Neural crest cell (in vitro differentiated cells): ENCODE results near the gene PRDX5. TPM values are rescaled to one million over a fixed set of nuclear protein-coding genes. Genes with fewer than 3 reads are reported as not detected.

ENCODE experiments used
- DNase-seq: peaks from one replicate; pipeline ENCODE4 v3.0.0; 2021; ENCODE audit warnings: low read depth, mixed read lengths, low spot score
- H3K27ac Mint-ChIP-seq: one replicate; pipeline ENCODE4 v1.8.0; 2021; ENCODE audit warnings: mild to moderate bottlenecking, mixed read lengths; ENCODE audit not compliant: unreplicated experiment
- H3K27me3 Mint-ChIP-seq: 2 replicates; pipeline ENCODE4 v1.8.0; 2021; ENCODE audit warnings: low read depth, mild to moderate bottlenecking, mixed read lengths
- H3K36me3 Mint-ChIP-seq: 2 replicates; pipeline ENCODE4 v1.8.0; 2021; ENCODE audit warnings: low read depth, mild to moderate bottlenecking, mixed read lengths
- H3K4me1 Mint-ChIP-seq: 2 replicates; pipeline ENCODE4 v1.8.0; 2021; ENCODE audit warnings: mixed read lengths
- H3K4me3 Mint-ChIP-seq: one replicate; pipeline ENCODE4 v1.8.0; 2021; ENCODE audit warnings: mild to moderate bottlenecking, mixed read lengths
- H3K9me3 Mint-ChIP-seq: 2 replicates; pipeline ENCODE4 v1.8.0; 2021; ENCODE audit warnings: mixed read lengths
- CTCF ChIP-seq: fragments of 200-600 bp; sonication (generic); conservative IDR thresholded peaks from 2 replicates; pipeline ENCODE4 v1.5.0; 2021; ENCODE audit warnings: antibody characterized with exemption, mild to moderate bottlenecking
- total RNA-seq: library from RNA; stranded (reverse); gene quantifications from 2 replicates; pipeline ENCODE4 v1.2.1, GENCODE V29; 2021

The PRDX5 gene
- total RNA-seq, 1 donor from 2014 or later = 148 TPM

DNA sequence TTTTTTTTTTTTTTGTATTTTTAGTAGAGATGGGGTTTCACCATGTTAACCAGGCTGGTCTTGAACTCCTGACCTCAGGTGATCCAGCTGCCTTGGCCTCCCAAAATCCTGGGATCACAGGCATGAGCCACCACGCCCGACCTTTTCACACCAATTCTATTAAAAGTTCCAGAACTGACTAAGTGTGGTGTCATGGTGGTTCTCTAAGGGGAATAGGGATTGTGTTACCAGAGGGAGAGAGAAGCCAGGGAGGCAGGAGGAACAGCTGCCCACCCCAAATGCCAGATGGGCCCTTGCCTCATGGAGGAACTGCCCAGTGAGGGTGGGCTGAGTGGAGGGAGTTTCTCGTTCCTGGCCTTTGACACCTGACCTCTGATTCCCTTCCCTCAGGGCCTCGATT lies 47.0 kb downstream of the PRDX5 start:
- no peak for TF ChIP-seq CTCF
- DNase-seq = no peak
- Mint-ChIP-seq H3K4me3 (no peak overlapping the region), H3K9me3 (no peaks in the 10 kb centered on the region), H3K4me1 (peaks cover 4% of the 10 kb centered on the region), H3K27me3 (no peaks in the 10 kb centered on the region), H3K27ac (no peak overlapping the region), H3K36me3 (peaks cover 11% of the 10 kb centered on the region)

GRCh38 chr11:64366751-64367150 lies 48.8 kb downstream of the PRDX5 start:
- no peaks in the 10 kb centered on the region for H3K27me3 Mint-ChIP-seq
- no peak overlapping the region for H3K4me3 Mint-ChIP-seq

GRCh38 chr11:64367931-64368672 lies 50.2 kb downstream of the PRDX5 start:
- H3K27ac Mint-ChIP-seq = no peak overlapping the region
- DNase-seq = no peak
- no peaks in the 10 kb centered on the region for H3K9me3 Mint-ChIP-seq
- no peak for TF ChIP-seq CTCF
- no peaks in the 10 kb centered on the region for H3K27me3 Mint-ChIP-seq
- no peak overlapping the region for H3K4me3 Mint-ChIP-seq
- H3K36me3 Mint-ChIP-seq = peaks cover 15% of the 10 kb centered on the region
- H3K4me1 Mint-ChIP-seq = peaks cover 4% of the 10 kb centered on the region

More at GRCh38 chr11:64366751-64367150, 48.8 kb downstream of the PRDX5 start:
- TF ChIP-seq CTCF = no peak
- H3K9me3 Mint-ChIP-seq = no peaks in the 10 kb centered on the region
- peaks cover 4% of the 10 kb centered on the region for H3K4me1 Mint-ChIP-seq
- no peak overlapping the region for H3K27ac Mint-ChIP-seq
- DNase-seq = no peak
- H3K36me3 Mint-ChIP-seq = peaks cover 13% of the 10 kb centered on the region

- Mint-ChIP-seq H3K27ac (no peak overlapping the region), H3K9me3 (no peaks in the 10 kb centered on the region), H3K4me3 (no peak overlapping the region), H3K27me3 (no peaks in the 10 kb centered on the region), H3K4me1 (peaks cover 6% of the 10 kb centered on the region), H3K36me3 (peaks cover 15% of the 10 kb centered on the region)
- TF ChIP-seq CTCF = no peak
- DNase-seq = no peak
Observed at GRCh38 chr11:64368673-64369074, 50.8 kb downstream of the PRDX5 start.

GRCh38 chr11:64369440-64370421 lies 51.8 kb downstream of the PRDX5 start:
- no peak for TF ChIP-seq CTCF
- no peaks in the 10 kb centered on the region for H3K9me3 Mint-ChIP-seq
- no peak overlapping the region for H3K4me3 Mint-ChIP-seq
- H3K36me3 Mint-ChIP-seq = peaks cover 15% of the 10 kb centered on the region
- peaks cover 8% of the 10 kb centered on the region for H3K4me1 Mint-ChIP-seq
- H3K27me3 Mint-ChIP-seq = no peaks in the 10 kb centered on the region
- no peak for DNase-seq
- no peak overlapping the region for H3K27ac Mint-ChIP-seq
